Neural progenitor cell (in vitro differentiated cells): Measurements from ENCODE around the gene POLDIP3. TPM values are rescaled to one million over a fixed set of nuclear protein-coding genes. Genes with fewer than 3 reads are reported as not detected.

Source experiments
- DNase-seq: peaks from one replicate; pipeline ENCODE4 v3.0.0-alpha.2; 2016; ENCODE audit warnings: low spot score
- H2AFZ ChIP-seq: fragments of 200-600 bp; sonication (generic); replicated peaks from 2 replicates; pipeline ENCODE4 v1.6.1; 2016; ENCODE audit warnings: antibody characterized with exemption
- H3F3A ChIP-seq: fragments of 200-600 bp; sonication (generic); 2 replicates; pipeline ENCODE4 v1.6.1; 2016; ENCODE audit warnings: antibody characterized with exemption, low read depth
- H3K27ac ChIP-seq: fragments of 200-600 bp; sonication (generic); 2 replicates; pipeline ENCODE4 v1.5.1; 2016; ENCODE audit warnings: mild to moderate bottlenecking
- H3K27me3 ChIP-seq: fragments of 200-600 bp; sonication (generic); 2 replicates; pipeline ENCODE4 v1.6.1; 2016; ENCODE audit warnings: mild to moderate bottlenecking, moderate library complexity
- H3K36me3 ChIP-seq: fragments of 200-600 bp; sonication (generic); 2 replicates; pipeline ENCODE4 v1.5.1; 2016
- H3K4me1 ChIP-seq: fragments of 200-600 bp; sonication (generic); 2 replicates; pipeline ENCODE4 v1.6.1; 2016; ENCODE audit warnings: mixed run types
- H3K4me2 ChIP-seq: fragments of 200-600 bp; sonication (generic); 2 replicates; pipeline ENCODE4 v1.6.1; 2016
- H3K4me3 ChIP-seq: fragments of 200-600 bp; sonication (generic); 2 replicates; pipeline ENCODE4 v1.5.1; 2016
- H3K79me2 ChIP-seq: fragments of 200-600 bp; sonication (generic); 2 replicates; pipeline ENCODE4 v1.6.1; 2016; ENCODE audit warnings: low read depth
- H3K9ac ChIP-seq: fragments of 200-600 bp; sonication (generic); 2 replicates; pipeline ENCODE4 v1.6.1; 2016
- H3K9me3 ChIP-seq: fragments of 200-600 bp; sonication (generic); 2 replicates; pipeline ENCODE4 v1.5.1; 2016; ENCODE audit warnings: low read depth
- H4K20me1 ChIP-seq: fragments of 200-600 bp; sonication (generic); 2 replicates; pipeline ENCODE4 v1.6.1; 2016; ENCODE audit warnings: low read depth
- H3K27ac Mint-ChIP-seq: 3 replicates; pipeline ENCODE4 v1.8.0; 2021; ENCODE audit warnings: mixed read lengths
- H3K27me3 Mint-ChIP-seq: 2 replicates; pipeline ENCODE4 v1.8.0; 2022; ENCODE audit warnings: low read depth, mild to moderate bottlenecking, inconsistent platforms, moderate library complexity, mixed read lengths; ENCODE audit not compliant: insufficient read depth
- H3K36me3 Mint-ChIP-seq: 3 replicates; pipeline ENCODE4 v1.8.0; 2021; ENCODE audit warnings: mixed read lengths
- H3K4me1 Mint-ChIP-seq: 3 replicates; pipeline ENCODE4 v1.8.0; 2021; ENCODE audit warnings: mixed read lengths
- H3K4me3 Mint-ChIP-seq: 3 replicates; pipeline ENCODE4 v1.8.0; 2021; ENCODE audit warnings: mild to moderate bottlenecking, moderate library complexity, mixed read lengths
- H3K9me3 Mint-ChIP-seq: 3 replicates; pipeline ENCODE4 v1.8.0; 2020; ENCODE audit warnings: mixed read lengths
- EZH2 ChIP-seq: fragments of 200-600 bp; sonication (generic); IDR thresholded peaks from 2 replicates; pipeline ENCODE4 v1.6.1; 2017; ENCODE audit warnings: antibody characterized with exemption, mild to moderate bottlenecking, moderate library complexity
- EZH2phosphoT487 ChIP-seq: fragments of 200-600 bp; sonication (generic); IDR thresholded peaks from 2 replicates; pipeline ENCODE4 v1.6.1; 2017; ENCODE audit warnings: antibody characterized with exemption
- total RNA-seq: library from RNA; depleted of rRNA; stranded (reverse); fragments of >200 nt; gene quantifications from 2 replicates; pipeline ENCODE4 v1.2.3, GENCODE V29; 2015; ENCODE audit warnings: low replicate concordance
- TF ChIP-seq, protein P1 (sequence below): fragments of 200-600 bp; sonication (generic); IDR thresholded peaks from 2 replicates; pipeline ENCODE4 v1.5.1; 2017; ENCODE audit warnings: antibody characterized with exemption, mild to moderate bottlenecking

The POLDIP3 gene
- total RNA-seq, 1 donor from 2014 or later = 37.8 TPM

DNA sequence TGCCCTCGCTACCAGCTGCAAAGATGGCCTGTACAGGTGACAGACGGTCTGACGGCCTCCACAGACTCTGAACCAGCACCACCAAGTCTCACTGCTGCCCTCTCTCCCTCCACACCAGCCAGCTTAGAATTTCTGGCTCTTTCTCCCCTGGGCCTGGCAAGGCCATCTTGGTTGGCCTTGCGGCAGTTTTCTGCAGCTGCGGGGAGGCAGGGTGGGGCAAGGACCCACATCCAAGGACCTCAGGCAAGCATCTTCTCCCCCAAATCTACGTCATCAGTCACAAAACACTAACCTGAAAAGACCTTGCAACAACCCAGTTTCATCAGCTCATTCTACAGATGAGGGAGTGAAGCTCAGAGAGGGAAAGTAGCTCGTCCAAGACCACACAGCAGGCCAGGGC, 11.7 kb upstream of the POLDIP3 start:
- Histone ChIP-seq H3K27ac (no peak overlapping the region), H3K4me2 (no peak overlapping the region), H3K79me2 (no peaks in the 10 kb centered on the region), H3K4me3 (no peak overlapping the region), H3K4me1 (no peaks in the 10 kb centered on the region), H3K36me3 (no peaks in the 10 kb centered on the region), H4K20me1 (no peaks in the 10 kb centered on the region), H3K27me3 (no peaks in the 10 kb centered on the region), H3K9ac (no peak overlapping the region), H3F3A (peaks cover 8% of the 10 kb centered on the region), H2AFZ (no peak overlapping the region), H3K9me3 (no peaks in the 10 kb centered on the region)
- Mint-ChIP-seq H3K4me1 (peaks cover 7% of the 10 kb centered on the region), H3K9me3 (no peaks in the 10 kb centered on the region), H3K27ac (peak overlapping the region; percentile 18), H3K27me3 (peaks cover 6% of the 10 kb centered on the region), H3K36me3 (peaks cover 15% of the 10 kb centered on the region), H3K4me3 (no peak overlapping the region)
- no peak for TF ChIP-seq EZH2
- TF ChIP-seq, protein P1, sequence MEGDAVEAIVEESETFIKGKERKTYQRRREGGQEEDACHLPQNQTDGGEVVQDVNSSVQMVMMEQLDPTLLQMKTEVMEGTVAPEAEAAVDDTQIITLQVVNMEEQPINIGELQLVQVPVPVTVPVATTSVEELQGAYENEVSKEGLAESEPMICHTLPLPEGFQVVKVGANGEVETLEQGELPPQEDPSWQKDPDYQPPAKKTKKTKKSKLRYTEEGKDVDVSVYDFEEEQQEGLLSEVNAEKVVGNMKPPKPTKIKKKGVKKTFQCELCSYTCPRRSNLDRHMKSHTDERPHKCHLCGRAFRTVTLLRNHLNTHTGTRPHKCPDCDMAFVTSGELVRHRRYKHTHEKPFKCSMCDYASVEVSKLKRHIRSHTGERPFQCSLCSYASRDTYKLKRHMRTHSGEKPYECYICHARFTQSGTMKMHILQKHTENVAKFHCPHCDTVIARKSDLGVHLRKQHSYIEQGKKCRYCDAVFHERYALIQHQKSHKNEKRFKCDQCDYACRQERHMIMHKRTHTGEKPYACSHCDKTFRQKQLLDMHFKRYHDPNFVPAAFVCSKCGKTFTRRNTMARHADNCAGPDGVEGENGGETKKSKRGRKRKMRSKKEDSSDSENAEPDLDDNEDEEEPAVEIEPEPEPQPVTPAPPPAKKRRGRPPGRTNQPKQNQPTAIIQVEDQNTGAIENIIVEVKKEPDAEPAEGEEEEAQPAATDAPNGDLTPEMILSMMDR = no peak
- no peak for TF ChIP-seq EZH2phosphoT487
- DNase-seq = no peak

- H3K4me3 Mint-ChIP-seq = no peak overlapping the region
- peaks cover 10% of the 10 kb centered on the region for H3K4me1 Mint-ChIP-seq
- no peak overlapping the region for H3K9ac ChIP-seq
Measured at GRCh38 chr22:42625416-42625815, 10.7 kb upstream of the POLDIP3 start.

GRCh38 chr22:42624551-42625106, 9.9 kb upstream of the POLDIP3 start:
- TF ChIP-seq EZH2 = no peak
- no peak for TF ChIP-seq EZH2phosphoT487
- TF ChIP-seq, protein P1 = no peak
- DNase-seq = no peak
- H3K4me3 ChIP-seq = no peak overlapping the region
- peaks cover 10% of the 10 kb centered on the region for H3F3A ChIP-seq
- no peaks in the 10 kb centered on the region for H3K9me3 ChIP-seq
- no peak overlapping the region for H3K4me3 Mint-ChIP-seq
- no peaks in the 10 kb centered on the region for H3K36me3 ChIP-seq
- no peak overlapping the region for H2AFZ ChIP-seq
- peaks cover 9% of the 10 kb centered on the region for H3K27me3 Mint-ChIP-seq
- H3K9ac ChIP-seq = no peak overlapping the region
- H3K27me3 ChIP-seq = no peaks in the 10 kb centered on the region
- no peaks in the 10 kb centered on the region for H3K4me1 ChIP-seq
- no peaks in the 10 kb centered on the region for H3K9me3 Mint-ChIP-seq
- no peak overlapping the region for H3K27ac Mint-ChIP-seq
- no peak overlapping the region for H3K4me2 ChIP-seq
- no peak overlapping the region for H3K27ac ChIP-seq
- peaks cover 3% of the 10 kb centered on the region for H4K20me1 ChIP-seq
- peaks cover 10% of the 10 kb centered on the region for H3K4me1 Mint-ChIP-seq
- H3K36me3 Mint-ChIP-seq = peaks cover 15% of the 10 kb centered on the region
- H3K79me2 ChIP-seq = no peaks in the 10 kb centered on the region

More at GRCh38 chr22:42625416-42625815, 10.7 kb upstream of the POLDIP3 start:
- Histone ChIP-seq H4K20me1 (peaks cover 3% of the 10 kb centered on the region), H3K4me1 (no peaks in the 10 kb centered on the region), H3K79me2 (no peaks in the 10 kb centered on the region), H3K4me3 (no peak overlapping the region), H3K9me3 (no peaks in the 10 kb centered on the region), H3F3A (peaks cover 10% of the 10 kb centered on the region), H3K27ac (no peak overlapping the region), H2AFZ (no peak overlapping the region), H3K27me3 (no peaks in the 10 kb centered on the region), H3K36me3 (no peaks in the 10 kb centered on the region), H3K4me2 (no peak overlapping the region)
- Mint-ChIP-seq H3K27ac (no peak overlapping the region), H3K36me3 (peaks cover 17% of the 10 kb centered on the region), H3K9me3 (no peaks in the 10 kb centered on the region), H3K27me3 (peaks cover 6% of the 10 kb centered on the region)
- no peak for TF ChIP-seq EZH2phosphoT487
- no peak for DNase-seq

GRCh38 chr22:42623756-42624441, 9.2 kb upstream of the POLDIP3 start:
- no peak overlapping the region for H2AFZ ChIP-seq
- no peak overlapping the region for H3K27ac Mint-ChIP-seq
- no peak overlapping the region for H3K4me3 Mint-ChIP-seq
- H3K36me3 ChIP-seq = no peaks in the 10 kb centered on the region
- no peak overlapping the region for H3K27ac ChIP-seq
- no peaks in the 10 kb centered on the region for H3K4me1 ChIP-seq
- no peaks in the 10 kb centered on the region for H3K27me3 ChIP-seq
- H3K27me3 Mint-ChIP-seq = peaks cover 9% of the 10 kb centered on the region
- peaks cover 10% of the 10 kb centered on the region for H3F3A ChIP-seq
- H4K20me1 ChIP-seq = peaks cover 3% of the 10 kb centered on the region
- H3K9me3 ChIP-seq = no peaks in the 10 kb centered on the region
- no peaks in the 10 kb centered on the region for H3K79me2 ChIP-seq
- no peak overlapping the region for H3K9ac ChIP-seq
- peaks cover 10% of the 10 kb centered on the region for H3K4me1 Mint-ChIP-seq
- H3K4me2 ChIP-seq = no peak overlapping the region
- H3K36me3 Mint-ChIP-seq = peaks cover 15% of the 10 kb centered on the region
- no peak for DNase-seq
- H3K4me3 ChIP-seq = no peak overlapping the region
- no peaks in the 10 kb centered on the region for H3K9me3 Mint-ChIP-seq
- TF ChIP-seq EZH2phosphoT487 (no peak), EZH2 (no peak)
- TF ChIP-seq, protein P1 = no peak
